Bronchial epithelial cell (primary cell): Measurements from ENCODE around the gene KPTN. TPM values are rescaled to one million over a fixed set of nuclear protein-coding genes. Genes with fewer than 3 reads are reported as not detected.

Experiments
- DNase-seq: peaks from one replicate; pipeline ENCODE4 v3.0.0-alpha.2; 2010; ENCODE audit warnings: low read depth
- FAIRE-seq: peaks from 2 replicates; lab custom pipeline; 2011; peaks lifted over from hg19 to GRCh38; lab: Jason Lieb, UNC
- H3K27me3 ChIP-seq: 2 replicates; pipeline ENCODE4 v1.5.1; 2011; ENCODE audit warnings: low read length; ENCODE audit not compliant: control insufficient read depth, insufficient read depth
- H3K36me3 ChIP-seq: 2 replicates; pipeline ENCODE4 v1.5.1; 2011; ENCODE audit warnings: low read length; ENCODE audit not compliant: control insufficient read depth, insufficient read depth
- H3K4me3 ChIP-seq: 2 replicates; pipeline ENCODE4 v1.5.1; 2011; ENCODE audit warnings: mild to moderate bottlenecking, low read depth, low read length, control low read depth
- CTCF ChIP-seq: IDR thresholded peaks from 2 replicates; pipeline ENCODE4 v1.5.1; 2011; ENCODE audit warnings: mild to moderate bottlenecking, moderate library complexity, low read length, control low read depth, inconsistent platforms; ENCODE audit not compliant: insufficient read depth, severe bottlenecking
- total RNA-seq: library from RNA; depleted of rRNA; stranded (reverse); fragments of >200 nt; gene quantifications from 2 replicates; pipeline ENCODE4 v1.2.1, GENCODE V29; 2014

Gene KPTN
- total RNA-seq, result 2.1 and 3.5 TPM in 2 replicates

GRCh38 chr19:47483800-47484690, at the start of gene KPTN:
KPTN (minus strand) TSS chr19:47484219; CDS start chr19:47484160, 59 bp downstream.
- no peaks in the 10 kb centered on the region for H3K27me3 ChIP-seq
- H3K36me3 ChIP-seq, result peaks cover 3% of the 10 kb centered on the region
- DNase-seq, result peak; percentile 67
- H3K4me3 ChIP-seq, result peak within 1 kb of the TSS; percentile 53
- FAIRE-seq, result no peak
- TF ChIP-seq CTCF, result peak; percentile 96

GRCh38 chr19:47531640-47532387, 47.8 kb upstream of the KPTN start:
- no peak overlapping the region for H3K4me3 ChIP-seq
- no peak for FAIRE-seq
- TF ChIP-seq CTCF, result no peak

GRCh38 chr19:47529018-47529742, 45.2 kb upstream of the KPTN start:
- H3K27me3 ChIP-seq, result peaks cover 4% of the 10 kb centered on the region

More at GRCh38 chr19:47531640-47532387, 47.8 kb upstream of the KPTN start:
- no peaks in the 10 kb centered on the region for H3K36me3 ChIP-seq
- peaks cover 4% of the 10 kb centered on the region for H3K27me3 ChIP-seq
- DNase-seq, result no peak

GRCh38 chr19:47526798-47527197, 42.8 kb upstream of the KPTN start:
- H3K4me3 ChIP-seq, result no peak overlapping the region
- FAIRE-seq (no peak), DNase-seq (no peak)
- H3K27me3 ChIP-seq, result peaks cover 4% of the 10 kb centered on the region
- no peak for TF ChIP-seq CTCF
- H3K36me3 ChIP-seq, result no peaks in the 10 kb centered on the region

More at GRCh38 chr19:47529018-47529742, 45.2 kb upstream of the KPTN start:
- no peaks in the 10 kb centered on the region for H3K36me3 ChIP-seq
- H3K4me3 ChIP-seq, result no peak overlapping the region
- FAIRE-seq (no peak), DNase-seq (no peak)
- no peak for TF ChIP-seq CTCF

- no peak for TF ChIP-seq CTCF
- no peak overlapping the region for H3K4me3 ChIP-seq
- DNase-seq (no peak), FAIRE-seq (no peak)
- H3K36me3 ChIP-seq, result no peaks in the 10 kb centered on the region
- H3K27me3 ChIP-seq, result no peaks in the 10 kb centered on the region
These were observed 39.5 kb upstream of the KPTN start for GRCh38 chr19:47523473-47523872.
